MCF 10A (cell line): ENCODE data around the gene CLDN1. TPM values are rescaled to one million over a fixed set of nuclear protein-coding genes. Genes with fewer than 3 reads are reported as not detected.
A peak's percentile ranks its signal among the peaks of the same experiment; 100 is the strongest.

Experiments
- BruUV-seq: library from RNA; stranded (reverse); fragments of 400-500 nt; replicated peaks from 2 replicates; lab custom pipeline; 2021; lab: Mats Ljungman, UMichigan
- CTCF ChIA-PET: fragments of 300-600 bp; sonication (Branson Sonifier 250); formaldehyde crosslinking; extraction: SDS; loops from one replicate; lab custom pipeline; 2021; ENCODE audit warnings: antibody characterized with exemption, inconsistent platforms; lab: Yijun Ruan, JAX
- POLR2A ChIA-PET: fragments of 300-600, 350-650 bp; sonication (Branson Sonifier 250); formaldehyde crosslinking; extraction: SDS; loops from one replicate; lab custom pipeline; 2020; ENCODE audit warnings: antibody characterized with exemption, inconsistent platforms; lab: Yijun Ruan, JAX
- DNase-seq: peaks from one replicate; pipeline ENCODE4 v3.0.0-alpha.2; 2018; ENCODE audit not compliant: unreplicated experiment
- H3K27ac Mint-ChIP-seq: one replicate; pipeline ENCODE4 v1.8.0; 2022; ENCODE audit warnings: mild to moderate bottlenecking, low read depth, mixed read lengths; ENCODE audit not compliant: unreplicated experiment
- H3K27me3 Mint-ChIP-seq: one replicate; pipeline ENCODE4 v1.8.0; 2022; ENCODE audit warnings: mixed read lengths; ENCODE audit not compliant: insufficient read depth, unreplicated experiment
- H3K36me3 Mint-ChIP-seq: one replicate; pipeline ENCODE4 v1.8.0; 2022; ENCODE audit warnings: mild to moderate bottlenecking, moderate library complexity, mixed read lengths; ENCODE audit not compliant: insufficient read depth, unreplicated experiment
- H3K4me1 Mint-ChIP-seq: one replicate; pipeline ENCODE4 v1.8.0; 2022; ENCODE audit warnings: mixed read lengths; ENCODE audit not compliant: insufficient read depth, unreplicated experiment
- H3K4me3 Mint-ChIP-seq: one replicate; pipeline ENCODE4 v1.8.0; 2022; ENCODE audit warnings: mild to moderate bottlenecking, moderate library complexity, mixed read lengths; ENCODE audit not compliant: unreplicated experiment
- H3K9me3 Mint-ChIP-seq: one replicate; pipeline ENCODE4 v1.8.0; 2022; ENCODE audit warnings: mixed read lengths; ENCODE audit not compliant: unreplicated experiment
- intact Hi-C: fragments of 100-400 bp; cut with micrococcal nuclease; formaldehyde crosslinking; loops from 2 replicates; pipeline ENCODE4 v1.14.1; 2022
- total RNA-seq: library from RNA; stranded (reverse); gene quantifications from 2 replicates; pipeline ENCODE4 v1.2.3, GENCODE V29; 2022
- TF ChIP-seq, protein P1 (sequence below): fragments of 200-600 bp; IDR thresholded peaks from one replicate; pipeline ENCODE4 v1.8.0; 2022; ENCODE audit warnings: antibody characterized with exemption, mild to moderate bottlenecking; ENCODE audit not compliant: unreplicated experiment

The CLDN1 gene
- total RNA-seq, 1 experiment from 2014 or later, result 263 TPM

DNA sequence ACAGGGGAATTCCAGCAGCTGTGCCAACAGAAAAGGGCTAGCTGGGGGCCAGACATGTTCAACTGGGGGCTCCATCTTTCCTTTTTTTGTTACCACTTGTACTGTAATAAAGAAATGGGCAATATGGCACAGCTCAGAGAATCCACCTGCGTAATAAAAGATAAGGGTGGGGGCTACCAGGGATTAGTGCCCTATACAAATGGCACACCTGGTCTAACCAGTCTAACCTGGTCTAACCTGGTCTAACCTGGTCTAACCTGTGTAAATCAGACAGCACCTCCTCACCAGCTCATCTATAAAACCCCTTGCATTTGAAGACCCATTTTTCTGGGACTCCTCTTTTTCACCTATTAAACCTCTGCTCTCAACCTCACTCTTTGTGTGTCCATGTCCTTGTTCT is 39.5 kb upstream of the CLDN1 start:
- H3K27me3 Mint-ChIP-seq, result no peaks in the 10 kb centered on the region
- POLR2A ChIA-PET, result interaction anchor here (0.6 to 2.2 kb wide), 6 partner anchors 9 to 1542 kb away, joined by 3 to 8 read pairs (median 4); partner anchors contain the start of gene CLDN1
- H3K9me3 Mint-ChIP-seq, result peaks cover 6% of the 10 kb centered on the region
- intact Hi-C loops, result no loop called here
- no peak overlapping the region for H3K27ac Mint-ChIP-seq
- DNase-seq, result no peak
- H3K4me3 Mint-ChIP-seq, result no peak overlapping the region
- H3K36me3 Mint-ChIP-seq, result no peaks in the 10 kb centered on the region
- CTCF ChIA-PET, result interaction anchor here (0.6 to 0.8 kb wide), 4 partner anchors 14 to 395 kb away, joined by 3 to 4 read pairs (median 3); no protein-coding TSS in a partner anchor
- TF ChIP-seq, protein P1, sequence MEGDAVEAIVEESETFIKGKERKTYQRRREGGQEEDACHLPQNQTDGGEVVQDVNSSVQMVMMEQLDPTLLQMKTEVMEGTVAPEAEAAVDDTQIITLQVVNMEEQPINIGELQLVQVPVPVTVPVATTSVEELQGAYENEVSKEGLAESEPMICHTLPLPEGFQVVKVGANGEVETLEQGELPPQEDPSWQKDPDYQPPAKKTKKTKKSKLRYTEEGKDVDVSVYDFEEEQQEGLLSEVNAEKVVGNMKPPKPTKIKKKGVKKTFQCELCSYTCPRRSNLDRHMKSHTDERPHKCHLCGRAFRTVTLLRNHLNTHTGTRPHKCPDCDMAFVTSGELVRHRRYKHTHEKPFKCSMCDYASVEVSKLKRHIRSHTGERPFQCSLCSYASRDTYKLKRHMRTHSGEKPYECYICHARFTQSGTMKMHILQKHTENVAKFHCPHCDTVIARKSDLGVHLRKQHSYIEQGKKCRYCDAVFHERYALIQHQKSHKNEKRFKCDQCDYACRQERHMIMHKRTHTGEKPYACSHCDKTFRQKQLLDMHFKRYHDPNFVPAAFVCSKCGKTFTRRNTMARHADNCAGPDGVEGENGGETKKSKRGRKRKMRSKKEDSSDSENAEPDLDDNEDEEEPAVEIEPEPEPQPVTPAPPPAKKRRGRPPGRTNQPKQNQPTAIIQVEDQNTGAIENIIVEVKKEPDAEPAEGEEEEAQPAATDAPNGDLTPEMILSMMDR, result no peak
- H3K4me1 Mint-ChIP-seq, result peaks cover 39% of the 10 kb centered on the region
- no TSS peak for BruUV-seq

DNA sequence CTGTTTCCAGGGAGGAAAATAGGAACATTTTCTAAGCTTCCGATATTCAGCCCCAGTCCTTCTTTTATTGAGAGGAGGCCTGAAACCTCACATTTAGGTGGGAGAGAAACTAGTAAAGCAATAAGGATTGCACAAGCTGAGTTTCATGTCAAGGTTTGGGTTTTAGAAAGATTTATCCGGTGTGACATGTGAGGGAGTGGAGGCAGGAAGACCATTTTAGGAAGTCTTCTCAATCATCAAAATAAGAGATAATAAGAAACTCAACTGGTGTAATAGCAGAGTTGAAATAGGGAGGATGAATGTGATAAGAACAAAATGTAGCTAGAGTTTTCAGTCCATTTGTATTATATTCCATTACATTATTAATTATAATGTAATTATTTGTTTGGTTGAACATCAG is 38.0 kb upstream of the CLDN1 start:
- ChIA-PET POLR2A (interaction anchor here (0.7 to 6.7 kb wide), 8 partner anchors 7 to 129 kb away, joined by 3 to 61 read pairs (median 4); no protein-coding TSS in a partner anchor), CTCF (interaction anchor here (0.7 to 1.0 kb wide), 2 partner anchors 11 to 14 kb away, joined by 4 read pairs; no protein-coding TSS in a partner anchor)
- no peak overlapping the region for H3K4me3 Mint-ChIP-seq
- no peak for DNase-seq
- TF ChIP-seq, protein P1, result no peak
- no TSS peak for BruUV-seq
- intact Hi-C loops, result no loop called here
- H3K4me1 Mint-ChIP-seq, result peaks cover 26% of the 10 kb centered on the region
- no peaks in the 10 kb centered on the region for H3K36me3 Mint-ChIP-seq
- no peaks in the 10 kb centered on the region for H3K27me3 Mint-ChIP-seq
- peaks cover 5% of the 10 kb centered on the region for H3K9me3 Mint-ChIP-seq
- H3K27ac Mint-ChIP-seq, result peak overlapping the region; percentile 8

DNA sequence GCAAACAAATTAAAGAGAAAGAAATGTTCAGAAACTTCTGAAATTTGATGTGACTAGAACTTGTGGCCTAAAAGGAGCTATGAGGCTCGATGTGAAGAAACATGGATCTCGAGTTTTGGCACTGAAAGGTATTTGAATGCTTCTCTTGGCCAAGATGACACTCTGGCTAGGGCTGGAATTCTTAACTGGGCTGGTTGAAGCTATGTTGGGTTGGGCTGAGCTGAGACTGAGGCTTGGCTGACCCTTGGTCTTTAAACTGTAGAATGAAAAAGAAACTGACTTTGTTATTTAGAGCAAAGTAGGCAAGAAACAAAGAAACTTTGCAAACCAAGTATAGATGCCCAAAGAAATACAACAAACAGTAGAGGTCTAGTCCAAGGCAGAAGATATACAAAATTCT is 37.6 kb upstream of the CLDN1 start:
- H3K36me3 Mint-ChIP-seq, result no peaks in the 10 kb centered on the region
- no peak for DNase-seq
- intact Hi-C loops, result no loop called here
- peaks cover 22% of the 10 kb centered on the region for H3K4me1 Mint-ChIP-seq
- no peaks in the 10 kb centered on the region for H3K27me3 Mint-ChIP-seq
- ChIA-PET CTCF (interaction anchor here (0.7 kb wide), 1 partner anchor 13 kb away, joined by 4 read pairs; no protein-coding TSS in a partner anchor), POLR2A (interaction anchor here (0.7 to 6.7 kb wide), 6 partner anchors 8 to 129 kb away, joined by 3 to 61 read pairs (median 4); no protein-coding TSS in a partner anchor)
- H3K9me3 Mint-ChIP-seq, result peaks cover under 1% of the 10 kb centered on the region
- TF ChIP-seq, protein P1, result no peak
- BruUV-seq, result no TSS peak
- no peak overlapping the region for H3K4me3 Mint-ChIP-seq
- H3K27ac Mint-ChIP-seq, result peak overlapping the region; percentile 8

DNA sequence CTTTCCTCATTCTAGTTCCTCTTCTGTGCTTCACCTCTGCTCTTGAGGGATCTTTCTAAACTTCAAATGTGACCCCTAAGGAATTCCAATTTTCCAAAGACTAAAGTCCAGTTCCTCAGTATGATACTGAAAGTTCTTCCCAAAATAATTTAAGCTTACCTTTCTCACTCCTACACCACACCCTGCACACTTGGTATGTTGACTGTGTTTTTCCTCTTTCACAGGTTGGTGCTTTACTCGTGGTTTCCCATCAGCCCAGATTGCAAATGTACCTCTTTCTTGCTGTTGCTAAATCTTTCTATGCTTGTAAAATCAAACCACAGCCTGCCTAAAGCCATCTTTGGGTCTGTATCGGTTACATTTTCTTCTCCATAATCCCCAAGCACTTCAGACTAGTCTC is 35.2 kb upstream of the CLDN1 start:
- no peak for DNase-seq

More for the DNA sequence above, 35.2 kb upstream of the CLDN1 start:
- intact Hi-C loops, result no loop called here
- ChIA-PET POLR2A (interaction anchor here (1.1 to 6.7 kb wide), 11 partner anchors 10 to 53 kb away, joined by 3 to 61 read pairs (median 9); partner anchors contain the start of gene CLDN1), CTCF (interaction anchor here (2.4 kb wide), 1 partner anchor 36 kb away, joined by 9 read pairs; the partner anchor contains the start of gene CLDN1)
- H3K36me3 Mint-ChIP-seq, result no peaks in the 10 kb centered on the region
- peak overlapping the region; percentile 78 for H3K27ac Mint-ChIP-seq
- no peaks in the 10 kb centered on the region for H3K27me3 Mint-ChIP-seq
- H3K9me3 Mint-ChIP-seq, result no peaks in the 10 kb centered on the region
- H3K4me3 Mint-ChIP-seq, result peak overlapping the region; percentile 1
- peaks cover 20% of the 10 kb centered on the region for H3K4me1 Mint-ChIP-seq
- BruUV-seq, result no TSS peak
- TF ChIP-seq, protein P1, result no peak
